GM21381 (cell line): ENCODE data around the gene CDHR3.

ENCODE experiments used
- ATAC-seq: cut with Tn5 transposase; IDR thresholded peaks from one replicate; pipeline ENCODE4 v1.9.1; 2021; ENCODE audit warnings: mild to moderate bottlenecking, moderate library complexity; ENCODE audit not compliant: unreplicated experiment

The CDHR3 gene, protein sequence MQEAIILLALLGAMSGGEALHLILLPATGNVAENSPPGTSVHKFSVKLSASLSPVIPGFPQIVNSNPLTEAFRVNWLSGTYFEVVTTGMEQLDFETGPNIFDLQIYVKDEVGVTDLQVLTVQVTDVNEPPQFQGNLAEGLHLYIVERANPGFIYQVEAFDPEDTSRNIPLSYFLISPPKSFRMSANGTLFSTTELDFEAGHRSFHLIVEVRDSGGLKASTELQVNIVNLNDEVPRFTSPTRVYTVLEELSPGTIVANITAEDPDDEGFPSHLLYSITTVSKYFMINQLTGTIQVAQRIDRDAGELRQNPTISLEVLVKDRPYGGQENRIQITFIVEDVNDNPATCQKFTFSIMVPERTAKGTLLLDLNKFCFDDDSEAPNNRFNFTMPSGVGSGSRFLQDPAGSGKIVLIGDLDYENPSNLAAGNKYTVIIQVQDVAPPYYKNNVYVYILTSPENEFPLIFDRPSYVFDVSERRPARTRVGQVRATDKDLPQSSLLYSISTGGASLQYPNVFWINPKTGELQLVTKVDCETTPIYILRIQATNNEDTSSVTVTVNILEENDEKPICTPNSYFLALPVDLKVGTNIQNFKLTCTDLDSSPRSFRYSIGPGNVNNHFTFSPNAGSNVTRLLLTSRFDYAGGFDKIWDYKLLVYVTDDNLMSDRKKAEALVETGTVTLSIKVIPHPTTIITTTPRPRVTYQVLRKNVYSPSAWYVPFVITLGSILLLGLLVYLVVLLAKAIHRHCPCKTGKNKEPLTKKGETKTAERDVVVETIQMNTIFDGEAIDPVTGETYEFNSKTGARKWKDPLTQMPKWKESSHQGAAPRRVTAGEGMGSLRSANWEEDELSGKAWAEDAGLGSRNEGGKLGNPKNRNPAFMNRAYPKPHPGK

DNA sequence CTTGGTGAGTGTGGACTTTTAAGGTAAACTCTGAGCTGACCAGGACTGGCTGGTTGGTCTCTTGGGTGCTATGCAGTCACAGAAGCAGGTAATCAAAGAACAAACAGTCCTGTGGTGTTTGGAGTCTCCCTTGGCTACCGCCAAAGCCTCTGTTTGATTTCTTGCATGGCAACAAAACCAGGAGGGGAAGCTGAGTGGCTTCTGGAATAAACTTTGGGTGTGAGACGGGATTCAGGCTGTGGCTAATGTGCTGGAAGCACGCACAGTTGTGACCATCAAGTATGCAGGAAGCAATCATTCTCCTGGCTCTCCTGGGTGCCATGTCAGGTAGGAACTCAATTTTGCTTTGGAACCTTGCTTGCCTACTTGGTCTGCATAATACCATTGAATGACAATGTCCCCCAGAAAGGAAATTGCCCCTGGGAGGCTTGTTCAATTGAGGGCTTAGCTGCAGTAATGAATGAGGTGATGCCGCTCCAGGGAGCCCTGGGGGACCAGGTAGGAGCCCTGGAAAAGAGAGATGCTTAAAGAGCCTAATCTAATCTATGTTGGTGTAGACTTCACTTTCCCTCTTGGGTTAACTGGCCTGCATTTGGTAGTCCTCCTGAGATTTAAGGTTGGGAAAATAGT, at the start of gene CDHR3:
Gene CDHR3, plus strand, starts transcription at position 227 of the 630 bp plus-strand sequence. Its CDS starts 55 bp downstream, at position 282.
- no peak for ATAC-seq

DNA sequence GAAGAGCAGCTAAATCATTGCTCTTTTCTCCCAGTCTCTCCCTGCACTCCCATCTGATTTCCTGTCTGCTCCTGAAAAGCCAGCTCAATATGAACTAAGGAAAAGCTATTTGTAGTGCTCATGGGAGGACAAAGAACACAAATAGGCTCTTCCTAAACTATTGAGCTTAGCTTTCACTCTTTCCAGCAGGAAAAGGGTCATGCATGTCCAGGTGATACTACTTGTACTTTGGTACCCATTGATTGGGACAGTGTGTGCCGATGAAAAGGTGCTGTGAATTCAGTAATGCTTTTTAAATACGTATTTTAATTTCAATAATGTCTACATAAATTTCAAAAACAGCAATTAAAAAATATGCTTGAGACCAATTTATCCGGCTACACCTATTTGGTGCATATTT, 49.1 kb upstream of the CDHR3 start:
- no peak for ATAC-seq

DNA sequence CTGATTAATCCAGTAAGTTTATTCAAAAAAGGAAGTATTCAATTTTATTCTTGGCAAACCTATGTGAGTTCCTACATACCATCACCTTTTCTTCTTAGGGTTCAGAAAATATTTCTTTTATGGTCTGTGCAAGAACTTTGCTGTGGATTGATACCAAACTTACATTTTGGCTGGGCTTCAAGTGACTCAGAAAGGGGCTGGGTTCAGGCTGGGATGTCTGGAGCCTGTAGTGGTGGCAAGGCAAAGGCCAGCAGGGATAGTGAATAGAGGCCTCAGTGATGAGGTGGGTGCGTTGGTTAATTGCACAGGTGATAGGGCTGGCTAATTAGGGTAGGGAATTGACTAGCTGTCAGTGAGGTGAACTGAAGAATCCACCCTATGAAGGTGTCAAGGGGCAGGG, 46.5 kb upstream of the CDHR3 start:
- ATAC-seq = no peak

DNA sequence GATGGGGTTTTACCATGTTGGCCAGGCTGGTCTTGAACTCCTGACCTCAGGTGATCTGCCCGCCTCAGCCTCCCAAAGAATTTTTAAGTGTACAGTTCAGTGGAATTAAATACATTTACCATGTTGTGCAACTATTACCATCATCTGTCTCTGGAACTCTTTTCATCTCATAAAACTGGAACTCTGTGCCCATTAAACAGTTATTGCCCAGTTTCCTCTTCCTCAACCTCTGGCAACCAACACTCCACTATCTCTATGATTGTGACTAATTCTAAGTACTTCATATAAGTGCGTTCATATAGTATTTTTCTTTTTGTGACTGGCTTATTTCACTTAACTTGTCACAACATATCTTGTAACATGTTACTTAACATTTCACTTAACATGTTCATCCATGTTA, 45.4 kb upstream of the CDHR3 start:
- no peak for ATAC-seq

DNA sequence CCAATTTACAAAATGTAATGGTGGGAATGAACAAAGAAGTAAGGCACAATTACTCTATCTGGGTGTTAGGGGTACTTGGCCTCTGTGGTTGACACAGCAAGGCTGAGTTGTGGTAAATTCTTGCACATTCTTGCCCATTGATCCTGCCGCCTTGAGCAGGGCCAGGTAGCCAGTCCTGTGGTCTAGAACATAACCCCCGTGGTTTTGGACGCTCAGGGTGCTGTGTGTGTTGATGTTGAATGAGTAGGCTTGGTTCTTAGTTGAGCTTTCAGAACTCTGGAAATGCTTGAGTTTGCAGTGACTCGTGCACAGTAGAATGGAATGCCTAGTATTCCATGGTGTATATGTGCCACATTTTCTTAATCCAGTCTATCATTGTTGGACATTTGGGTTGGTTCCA, 42.3 kb upstream of the CDHR3 start:
- no peak for ATAC-seq

DNA sequence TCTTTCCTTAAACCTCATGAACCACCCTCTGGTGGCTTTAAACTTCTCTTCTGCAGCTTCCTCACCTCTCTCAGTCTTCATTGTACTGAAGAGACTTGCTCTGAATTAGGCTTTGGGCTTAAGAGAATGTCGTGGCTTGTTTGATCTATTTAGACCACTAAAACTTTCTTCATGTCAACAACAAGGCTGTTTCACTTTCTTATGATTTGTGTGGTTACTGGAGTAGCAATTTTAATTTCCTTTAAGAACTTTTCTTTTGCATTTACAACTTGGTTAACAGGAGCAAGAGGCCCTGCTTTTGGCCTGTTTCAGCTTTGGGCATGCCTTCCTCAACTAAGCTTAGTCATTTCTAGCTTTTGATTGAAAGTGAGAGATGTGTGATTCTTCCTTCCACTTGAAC, 38.1 kb upstream of the CDHR3 start:
- peak; percentile 40 for ATAC-seq

DNA sequence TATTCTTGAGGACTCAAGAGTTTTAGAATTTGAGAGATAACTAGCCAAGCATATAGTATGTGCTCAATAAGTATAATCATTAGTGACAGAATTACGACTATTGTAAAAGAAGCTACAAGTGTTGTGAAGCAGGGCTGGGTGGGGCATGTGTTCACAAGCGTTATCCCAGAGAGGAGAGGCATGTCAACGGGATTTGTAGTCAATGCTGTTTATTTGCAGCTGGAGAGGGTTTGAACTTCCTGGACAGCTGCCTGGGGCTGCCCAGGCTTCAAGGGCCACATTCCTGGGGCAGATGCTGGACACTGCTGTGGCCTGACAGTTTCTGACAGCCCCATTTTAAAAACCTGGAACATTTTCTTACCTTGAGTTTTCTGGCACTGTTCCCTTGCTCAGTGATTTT, 36.9 kb upstream of the CDHR3 start:
- no peak for ATAC-seq

DNA sequence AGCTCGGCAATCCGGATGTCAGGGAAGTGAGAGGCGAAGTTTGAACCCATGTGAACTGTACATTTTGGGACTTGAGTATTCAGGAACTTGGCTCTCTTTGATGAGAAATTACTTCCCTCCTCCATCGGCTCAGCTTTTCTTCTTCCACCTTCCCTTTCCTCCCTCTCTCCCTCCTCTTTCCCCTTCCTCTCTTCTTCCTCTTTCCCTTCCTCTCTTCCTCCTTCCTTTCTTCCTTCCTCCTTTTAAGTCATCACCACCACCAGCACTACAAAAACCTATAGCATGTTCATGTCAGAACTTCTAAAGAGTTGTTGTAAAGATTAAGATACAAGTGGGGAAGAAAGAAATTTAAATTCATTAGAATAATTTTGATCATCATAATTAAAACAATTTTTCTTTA, 31.9 kb upstream of the CDHR3 start:
- no peak for ATAC-seq

DNA sequence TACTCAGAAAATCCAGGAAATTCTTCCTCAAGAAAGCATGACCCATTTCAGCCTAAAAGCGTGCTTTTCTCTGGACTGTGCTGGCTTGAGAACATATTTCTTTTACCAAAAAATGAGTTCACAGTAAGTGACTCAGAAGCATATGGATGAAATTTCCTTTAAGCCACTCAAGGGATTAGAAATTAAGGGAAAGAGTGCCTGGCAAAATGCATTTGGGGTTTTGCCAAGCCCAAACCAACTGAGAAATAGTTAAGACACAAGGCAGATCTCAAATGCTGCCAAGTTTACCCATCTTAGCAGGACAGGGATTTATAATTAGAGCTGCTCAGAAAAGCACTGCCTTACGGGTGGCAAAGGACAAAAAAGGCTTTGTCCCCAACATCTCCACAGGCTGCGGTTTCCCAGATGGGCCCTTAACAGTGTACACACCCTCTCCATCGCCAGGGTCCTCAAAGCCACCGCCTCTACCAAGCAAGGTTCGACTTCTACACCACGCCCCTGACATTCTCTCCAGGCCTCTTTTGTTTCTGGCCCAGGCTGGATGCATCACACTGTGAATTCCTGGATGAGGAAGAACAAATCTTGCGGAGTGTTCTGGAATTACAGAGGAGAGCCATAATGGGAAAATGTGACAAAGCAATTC, 30.1 kb upstream of the CDHR3 start:
- ATAC-seq = no peak

DNA sequence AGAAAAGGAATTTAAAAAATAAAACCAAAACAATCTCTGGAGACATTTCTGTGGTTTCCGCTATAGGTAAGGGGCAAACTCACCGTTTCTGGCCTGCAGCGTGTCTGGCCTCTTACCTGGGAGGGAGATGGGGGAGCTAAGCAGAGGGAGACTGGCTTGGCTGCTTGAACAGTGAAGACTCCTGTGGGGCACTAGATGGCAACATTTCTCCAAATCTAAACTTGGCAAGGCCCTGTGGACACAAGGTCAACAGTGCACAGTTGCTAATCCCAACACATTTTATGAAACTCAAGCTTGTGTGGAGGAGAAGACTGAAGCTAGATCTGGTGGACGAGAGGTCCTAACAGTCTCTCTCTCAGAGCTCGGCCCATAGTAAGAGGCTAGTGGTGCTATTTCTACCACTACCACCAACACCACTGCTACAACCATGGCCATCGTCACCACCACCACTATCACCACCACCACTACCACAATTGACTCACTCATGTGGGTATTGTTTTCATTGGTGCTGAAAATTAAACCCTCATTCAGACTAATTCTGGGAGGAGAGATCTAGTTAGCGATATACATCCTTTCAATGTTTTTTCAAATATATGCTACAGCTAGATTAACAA, 28.4 kb upstream of the CDHR3 start:
- no peak for ATAC-seq

DNA sequence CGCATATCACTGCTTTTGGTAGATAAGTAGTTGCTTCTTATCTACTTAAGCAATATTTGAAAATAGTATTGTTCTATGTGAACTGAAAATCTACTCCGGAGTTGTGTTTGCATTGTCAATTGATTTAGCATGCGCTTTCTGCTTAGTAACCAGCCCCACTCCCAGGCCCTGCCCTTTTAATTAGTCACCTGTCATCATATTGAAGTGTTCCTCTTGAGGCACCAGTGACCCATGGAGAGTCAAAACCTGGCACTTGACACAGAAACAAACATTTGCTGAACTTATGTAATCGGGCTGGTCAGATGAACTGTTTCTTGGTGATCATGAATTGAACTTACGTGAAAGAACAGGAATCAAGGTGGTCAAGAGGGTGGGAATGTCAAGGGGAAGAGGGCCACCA, 27.8 kb upstream of the CDHR3 start:
- no peak for ATAC-seq

DNA sequence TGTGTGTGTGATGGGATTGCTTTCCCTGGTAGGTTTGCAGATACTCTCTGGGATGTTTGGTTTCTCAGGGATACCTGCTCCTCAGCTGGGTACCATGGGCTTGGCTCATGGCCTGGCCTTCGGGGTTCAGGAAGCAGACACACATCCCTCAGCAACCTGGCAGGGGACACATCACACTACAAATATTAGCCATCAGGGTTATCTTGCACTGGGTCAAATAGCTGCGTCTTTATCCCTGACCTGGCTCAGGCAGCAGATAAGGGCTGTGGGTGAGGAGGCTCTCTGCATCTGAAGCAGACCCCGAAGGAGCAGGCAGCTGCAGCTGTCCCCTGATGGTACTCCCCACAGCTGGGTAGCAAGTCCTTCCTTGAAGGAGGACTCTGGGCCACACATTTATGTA, 25.7 kb upstream of the CDHR3 start:
- no peak for ATAC-seq

DNA sequence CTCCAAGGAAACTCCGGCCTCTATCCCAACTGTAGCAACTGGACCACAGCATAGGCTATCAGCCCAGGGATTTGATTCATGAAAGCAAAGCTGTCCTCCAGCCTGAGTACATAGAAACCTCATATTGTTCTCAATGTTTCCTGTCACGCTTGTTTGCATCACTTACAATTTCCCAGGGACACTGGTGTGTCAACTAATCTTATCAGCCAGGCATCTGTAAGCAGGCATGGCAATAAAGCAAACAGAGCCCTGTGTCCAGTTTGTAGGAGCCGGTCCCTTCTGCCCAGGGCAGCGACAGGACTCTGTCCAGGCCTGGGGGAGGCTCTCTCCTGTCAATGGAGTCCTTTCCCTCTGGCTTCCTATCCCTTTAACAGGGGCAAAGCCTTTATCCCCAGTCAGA, 23.0 kb upstream of the CDHR3 start:
- no peak for ATAC-seq

DNA sequence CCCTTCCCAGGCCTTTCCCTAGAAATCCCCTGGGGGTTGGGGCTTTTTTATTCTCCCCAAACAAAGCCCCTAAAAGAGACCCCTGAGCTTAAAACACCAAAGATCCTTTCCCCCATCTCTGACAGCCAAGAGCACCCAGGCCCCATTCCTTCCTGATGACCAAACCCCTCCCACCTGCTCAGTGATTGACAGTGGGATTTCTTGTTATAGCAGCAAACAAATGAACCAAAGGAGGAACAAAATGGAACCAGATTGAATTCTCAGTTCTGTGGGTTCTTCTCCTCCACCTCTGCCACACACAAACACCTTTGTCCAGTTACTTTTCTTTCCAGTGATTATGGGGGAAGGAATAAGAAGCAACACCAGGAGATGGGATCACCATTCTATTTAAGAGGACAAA, 21.5 kb upstream of the CDHR3 start:
- no peak for ATAC-seq

DNA sequence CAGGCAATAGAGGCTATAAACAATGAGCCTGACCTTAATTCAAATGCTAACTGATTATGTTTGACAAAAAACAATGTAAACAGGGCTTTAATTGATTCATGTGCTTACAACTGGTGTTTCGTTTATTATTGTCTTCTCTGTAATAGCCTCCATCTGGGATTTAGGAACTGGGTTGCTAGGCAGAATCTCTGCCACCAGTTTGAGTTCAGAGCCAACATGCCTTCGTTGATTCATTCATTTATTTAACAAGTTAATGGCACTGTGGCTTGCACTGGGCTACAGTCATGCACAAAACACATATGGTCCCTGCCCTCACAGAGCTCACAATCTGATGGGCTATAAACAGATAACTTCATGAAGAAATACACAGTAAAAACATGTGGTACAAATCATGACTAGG, 19.6 kb upstream of the CDHR3 start:
- no peak for ATAC-seq

DNA sequence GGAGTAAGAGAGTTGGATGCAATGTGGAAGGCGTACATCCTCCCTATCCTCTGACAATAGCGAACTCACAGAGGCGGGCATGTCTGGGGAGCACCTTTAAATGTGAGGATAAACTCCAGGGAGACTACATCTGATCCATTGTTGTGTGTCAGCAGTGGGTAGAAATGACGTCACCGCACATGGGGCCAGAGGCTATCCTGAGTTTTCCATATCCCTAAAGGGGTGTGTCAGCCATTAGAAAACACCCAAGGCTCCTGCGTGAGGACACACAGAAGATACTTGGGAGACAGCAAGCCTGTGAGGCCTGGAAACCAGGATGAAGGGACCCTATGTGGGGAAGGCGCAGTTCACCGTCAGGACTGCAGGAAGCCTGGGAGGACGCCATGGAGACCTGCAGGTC, 17.2 kb upstream of the CDHR3 start:
- no peak for ATAC-seq

DNA sequence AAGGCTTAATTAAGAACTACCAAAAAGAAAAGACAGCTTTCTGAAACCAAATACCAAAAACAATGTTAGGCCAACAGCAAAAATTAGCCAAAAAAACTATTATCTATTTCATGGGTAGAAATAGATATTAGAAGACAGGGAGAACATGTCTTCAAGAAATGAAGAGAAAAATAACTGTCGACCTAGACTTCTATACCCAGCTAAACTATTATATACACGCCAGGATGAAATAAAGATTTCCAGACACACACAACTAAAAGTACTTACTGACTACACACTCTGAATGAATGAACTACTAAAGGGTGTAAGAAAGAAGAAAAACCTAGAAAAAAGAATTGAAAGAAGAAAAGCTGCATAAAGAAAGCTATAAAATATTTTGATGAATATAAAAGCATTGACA, 11.5 kb upstream of the CDHR3 start:
- ATAC-seq = no peak

DNA sequence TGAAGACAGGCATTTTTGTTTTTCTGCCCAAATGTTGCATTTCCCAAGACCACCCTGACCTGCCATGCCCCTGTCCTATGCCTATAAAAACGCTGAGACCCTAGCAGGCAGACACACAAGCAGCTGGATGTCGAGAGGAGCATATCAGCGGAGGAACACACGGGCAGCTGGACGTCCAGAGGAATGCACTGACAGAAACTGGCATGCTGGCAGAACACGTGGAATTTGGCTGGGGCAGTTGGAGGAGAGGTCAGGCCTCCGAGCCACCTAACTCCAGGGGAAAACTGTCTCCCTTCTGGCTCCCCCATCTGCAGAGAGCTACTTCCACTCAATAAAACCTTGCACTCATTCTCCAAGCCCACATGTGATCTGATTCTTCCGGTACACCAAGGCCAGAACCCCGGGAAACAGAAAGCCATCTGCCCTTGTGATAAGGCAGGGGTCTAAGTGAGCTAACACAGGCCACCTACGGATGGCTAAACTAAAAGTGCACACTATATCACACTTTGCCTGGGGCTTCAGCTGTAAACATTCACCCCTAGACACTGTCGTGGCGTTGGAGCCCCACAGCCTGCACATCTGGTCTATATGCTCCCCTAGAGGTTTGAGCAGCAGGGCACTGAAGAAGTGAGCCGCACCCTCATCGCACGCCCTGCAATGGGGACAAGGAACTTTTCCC, 10.0 kb upstream of the CDHR3 start:
- no peak for ATAC-seq

DNA sequence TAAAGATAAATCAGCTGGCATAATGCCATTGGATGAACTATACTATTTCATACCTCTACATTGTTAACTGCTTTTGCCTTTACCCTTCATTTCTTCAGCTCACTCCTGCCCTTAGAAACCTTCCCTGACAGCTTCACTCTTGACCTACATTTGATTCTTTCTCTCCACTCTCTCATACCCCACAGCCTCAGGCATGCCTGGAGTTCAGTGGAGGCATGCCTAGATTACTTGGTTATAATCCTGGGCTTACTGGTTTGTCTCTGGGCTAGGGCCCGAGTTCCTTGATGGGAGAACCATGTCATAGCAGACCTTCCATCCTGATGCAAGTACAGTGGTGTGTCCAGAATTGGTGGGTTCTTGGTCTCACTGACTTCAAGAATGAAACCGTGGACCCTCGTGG, 8.4 kb upstream of the CDHR3 start:
- no peak for ATAC-seq
